ENCODE measurements around the gene SCNN1A. TPM values are rescaled to one million over a fixed set of nuclear protein-coding genes. Genes with fewer than 3 reads are reported as not detected.

Gene SCNN1A
- total RNA-seq, 4 donors from 2014 or later, result 15.9 to 46.5 (median 18.8) TPM

DNA sequence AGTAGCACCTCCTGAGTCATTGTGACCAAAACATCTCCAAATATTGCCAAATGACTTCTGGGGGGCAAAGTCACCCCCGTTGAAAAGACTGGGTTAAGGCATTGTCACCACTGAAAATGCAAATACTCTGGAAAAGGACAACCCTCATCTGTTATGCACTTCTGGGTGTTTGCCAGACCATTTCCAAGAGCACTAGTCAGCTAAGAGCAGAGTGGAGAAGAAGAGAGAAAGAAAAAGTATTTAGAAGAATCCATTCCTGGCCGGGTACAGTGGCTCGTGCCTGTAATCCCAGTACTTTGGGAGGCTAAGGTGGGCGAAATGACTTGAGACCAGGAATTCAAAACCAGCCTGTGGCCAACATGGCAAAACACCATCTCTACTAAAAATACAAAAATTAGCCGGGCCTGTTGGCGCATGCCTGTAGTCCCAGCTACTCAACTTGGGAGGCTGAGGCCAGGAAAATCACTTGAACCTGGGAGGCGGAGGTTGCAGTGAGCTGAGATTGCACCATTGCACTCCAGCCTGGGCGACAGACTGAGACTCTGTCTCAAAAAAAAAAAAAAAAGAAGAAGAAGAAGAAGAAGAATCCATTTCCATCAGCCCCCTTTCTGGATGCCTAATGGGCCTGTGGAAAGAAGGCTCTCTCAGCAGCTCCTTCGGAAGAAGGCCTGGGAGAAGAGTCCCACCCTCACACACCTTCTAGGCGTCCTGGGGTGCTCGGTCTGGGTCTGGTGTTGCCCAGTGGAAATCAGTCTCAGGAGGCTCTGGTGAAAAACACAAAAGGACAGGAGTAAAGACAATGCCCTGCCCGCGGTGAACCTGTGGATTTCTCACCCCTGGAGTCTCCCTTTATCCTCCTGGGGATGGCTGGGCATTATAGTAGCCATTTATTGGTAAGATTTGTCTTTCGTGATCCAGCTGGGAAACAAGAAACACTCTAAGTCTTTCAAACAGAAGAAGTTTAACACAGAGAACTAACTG is 5.1 kb upstream of the SCNN1A start:
- WGBS, 2 donors, result 75 to 79% methylated on average over 14 of the region's 14 CpGs
- Histone ChIP-seq H3K4me1 (peaks cover 5 to 77% (median 50%) of the 10 kb centered on the region in 4 donors), H3K9me3 (no peaks in the 10 kb centered on the region), H3K27ac (peak overlapping the region in 2 of 4 donors; percentile 21 to 47), H3K36me3 (no peaks in the 10 kb centered on the region), H3K4me3 (no peak overlapping the region), H3K27me3 (no peaks in the 10 kb centered on the region)
- TF ChIP-seq, protein P1, sequence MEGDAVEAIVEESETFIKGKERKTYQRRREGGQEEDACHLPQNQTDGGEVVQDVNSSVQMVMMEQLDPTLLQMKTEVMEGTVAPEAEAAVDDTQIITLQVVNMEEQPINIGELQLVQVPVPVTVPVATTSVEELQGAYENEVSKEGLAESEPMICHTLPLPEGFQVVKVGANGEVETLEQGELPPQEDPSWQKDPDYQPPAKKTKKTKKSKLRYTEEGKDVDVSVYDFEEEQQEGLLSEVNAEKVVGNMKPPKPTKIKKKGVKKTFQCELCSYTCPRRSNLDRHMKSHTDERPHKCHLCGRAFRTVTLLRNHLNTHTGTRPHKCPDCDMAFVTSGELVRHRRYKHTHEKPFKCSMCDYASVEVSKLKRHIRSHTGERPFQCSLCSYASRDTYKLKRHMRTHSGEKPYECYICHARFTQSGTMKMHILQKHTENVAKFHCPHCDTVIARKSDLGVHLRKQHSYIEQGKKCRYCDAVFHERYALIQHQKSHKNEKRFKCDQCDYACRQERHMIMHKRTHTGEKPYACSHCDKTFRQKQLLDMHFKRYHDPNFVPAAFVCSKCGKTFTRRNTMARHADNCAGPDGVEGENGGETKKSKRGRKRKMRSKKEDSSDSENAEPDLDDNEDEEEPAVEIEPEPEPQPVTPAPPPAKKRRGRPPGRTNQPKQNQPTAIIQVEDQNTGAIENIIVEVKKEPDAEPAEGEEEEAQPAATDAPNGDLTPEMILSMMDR (IDR thresholded peaks at IDR 0.05), result no peak
- TF ChIP-seq EP300 (IDR thresholded peaks at IDR 0.05), result no peak
- no peak for TF ChIP-seq POLR2A (IDR thresholded peaks at IDR 0.05)
- DNase-seq (ENCODE audit: low spot score in 2 of 2), result no peak

DNA sequence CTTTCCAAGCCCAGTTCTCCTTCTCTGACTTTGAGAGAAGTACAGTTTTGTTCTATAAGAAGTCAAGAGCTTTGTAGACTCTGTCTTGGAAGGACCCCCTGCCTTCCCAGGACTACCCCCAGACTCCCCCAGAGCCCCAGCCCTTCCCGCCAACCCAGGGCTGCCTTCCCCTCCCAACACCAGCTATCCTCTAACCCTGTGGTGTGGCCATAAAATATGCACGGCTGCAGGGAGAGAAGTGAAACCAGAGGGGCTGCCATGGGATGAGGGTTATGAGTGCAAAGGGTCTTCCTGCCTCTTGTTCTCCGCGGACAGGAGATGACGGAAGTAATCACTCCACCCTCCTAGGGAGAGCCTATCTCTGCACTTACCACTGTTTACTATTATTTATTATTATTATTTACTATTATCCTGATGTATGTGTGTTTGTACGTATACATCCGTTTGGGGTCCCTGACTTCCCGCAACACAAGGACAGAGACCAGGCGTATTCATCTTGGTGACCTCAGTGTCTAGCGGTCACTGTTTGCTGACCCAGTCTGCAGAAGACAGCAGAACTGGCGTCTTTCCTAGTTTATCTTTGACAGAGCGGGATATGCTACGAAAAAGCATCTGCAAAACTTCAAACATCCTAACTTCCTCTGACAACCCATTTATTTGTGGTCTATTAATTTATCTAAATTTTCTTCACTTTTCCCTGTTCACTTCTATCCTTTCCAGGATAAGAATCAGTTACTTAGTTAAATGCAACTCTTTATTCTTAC is 3.5 kb upstream of the SCNN1A start:
- peak overlapping the region in 3 of 4 donors; percentile 54 to 95 (median 61) for H3K27ac ChIP-seq

DNA sequence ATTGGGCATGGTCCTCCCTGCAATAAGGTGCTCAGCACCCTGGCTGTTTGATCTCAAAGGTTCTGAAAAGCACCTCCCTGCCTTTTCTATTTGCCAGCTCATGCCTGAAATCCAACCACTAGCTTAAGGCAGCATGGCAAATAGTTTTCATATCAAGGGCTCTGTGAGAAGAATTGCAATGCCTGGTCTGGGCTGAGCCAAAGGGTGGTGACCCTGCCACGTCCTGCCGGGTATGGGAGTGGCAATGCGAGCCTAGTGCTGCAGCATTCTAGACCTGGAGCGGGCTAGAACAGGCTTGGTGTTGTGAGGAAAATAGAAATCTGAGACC is 2.3 kb upstream of the SCNN1A start:
- TF ChIP-seq EP300 (IDR thresholded peaks at IDR 0.05), result no peak
- no peaks in the 10 kb centered on the region for H3K36me3 ChIP-seq
- 64 to 68% methylated on average over 4 of the region's 4 CpGs for WGBS, 2 donors
- no peak overlapping the region for H3K4me3 ChIP-seq
- DNase-seq (ENCODE audit: low spot score in 2 of 2), result no peak
- peak overlapping the region; percentile 61 to 95 (median 76) for H3K27ac ChIP-seq
- H3K9me3 ChIP-seq, result no peaks in the 10 kb centered on the region
- H3K27me3 ChIP-seq, result no peaks in the 10 kb centered on the region
- H3K4me1 ChIP-seq, result peaks cover 5 to 86% (median 39%) of the 10 kb centered on the region in 4 donors

More for the DNA sequence above, 3.5 kb upstream of the SCNN1A start:
- Histone ChIP-seq H3K9me3 (no peaks in the 10 kb centered on the region), H3K27me3 (no peaks in the 10 kb centered on the region), H3K4me1 (peaks cover 5 to 84% (median 44%) of the 10 kb centered on the region in 4 donors), H3K36me3 (no peaks in the 10 kb centered on the region), H3K4me3 (no peak overlapping the region)
- WGBS, 2 donors, result 74 to 84% methylated on average over 13 of the region's 13 CpGs
- TF ChIP-seq, protein P1 (IDR thresholded peaks at IDR 0.05), result no peak
- no peak for TF ChIP-seq POLR2A (IDR thresholded peaks at IDR 0.05)
- TF ChIP-seq EP300 (IDR thresholded peaks at IDR 0.05), result no peak
- no peak for DNase-seq (ENCODE audit: low spot score in 2 of 2)

DNA sequence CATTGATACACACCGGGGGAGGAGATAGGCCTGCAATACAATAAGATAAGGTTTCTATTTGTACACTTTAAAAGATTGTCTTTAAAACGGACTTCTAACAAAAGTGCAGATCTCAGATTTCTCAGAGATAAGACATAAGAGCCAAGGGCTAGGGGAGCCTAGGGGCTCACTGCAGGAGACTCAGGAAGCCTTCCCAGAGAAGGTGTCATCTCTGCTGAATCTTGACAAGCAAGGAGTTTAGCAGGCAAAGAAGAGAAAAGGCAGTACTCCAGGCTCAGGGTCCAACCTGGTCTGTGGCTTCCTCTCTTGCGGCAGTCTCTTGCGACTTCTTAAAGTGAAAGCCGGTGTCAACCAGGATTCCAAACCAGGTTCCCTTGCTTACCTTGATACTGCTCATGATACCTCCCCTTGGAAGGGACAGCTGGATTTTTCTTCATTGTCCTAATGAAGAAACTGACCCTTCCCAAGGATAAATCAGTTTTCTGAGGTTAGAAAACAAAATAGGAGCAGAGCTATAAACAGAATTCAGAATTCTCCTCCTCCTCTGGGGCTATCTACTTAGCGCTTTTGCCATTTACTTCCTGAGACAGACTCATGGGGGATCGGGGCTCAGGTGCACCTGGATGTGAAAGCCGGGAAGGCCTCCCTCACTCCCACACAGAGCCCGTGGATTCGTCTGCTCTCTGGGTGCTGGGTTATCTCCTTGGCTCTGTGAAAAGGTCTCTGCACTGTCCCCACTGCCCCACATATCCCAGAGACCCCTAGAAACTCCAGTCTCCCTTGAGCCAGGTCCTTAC is 1.7 kb upstream of the SCNN1A start:
- no peaks in the 10 kb centered on the region for H3K9me3 ChIP-seq
- H3K4me1 ChIP-seq, result peaks cover 5 to 86% (median 42%) of the 10 kb centered on the region in 4 donors

More for the DNA sequence above, 1.7 kb upstream of the SCNN1A start:
- TF ChIP-seq, protein P1 (IDR thresholded peaks at IDR 0.05), result no peak
- TF ChIP-seq POLR2A (IDR thresholded peaks at IDR 0.05) (no peak), EP300 (IDR thresholded peaks at IDR 0.05) (no peak)
- H3K27ac ChIP-seq, result peak overlapping the region; percentile 61 to 95 (median 76)
- no peak overlapping the region for H3K4me3 ChIP-seq
- no peaks in the 10 kb centered on the region for H3K27me3 ChIP-seq
- 65 to 67% methylated on average over 10 of the region's 10 CpGs for WGBS, 2 donors
- H3K36me3 ChIP-seq, result no peaks in the 10 kb centered on the region
- no peak for DNase-seq (ENCODE audit: low spot score in 2 of 2)

All from tibial nerve (tissue), 4 donors.